Upper lobe of right lung (tissue), 1 donor: ENCODE results near the gene CACNG6. TPM values are rescaled to one million over a fixed set of nuclear protein-coding genes. Genes with fewer than 3 reads are reported as not detected.

Experiments
- ATAC-seq: fragments of 200-7000 bp; cut with Tn5 transposase; one replicate; pipeline ENCODE4 v1.9.1; 2020; ENCODE audit warnings: mild to moderate bottlenecking, moderate library complexity
- DNase-seq: peaks from one replicate; pipeline ENCODE4 v3.0.0-alpha.2; 2020
- H3K27ac ChIP-seq: fragments of 200-600 bp; one replicate; pipeline ENCODE4 v1.8.0; 2022
- H3K27me3 ChIP-seq: fragments of 200-600 bp; one replicate; pipeline ENCODE4 v1.8.0; 2022; ENCODE audit warnings: mild to moderate bottlenecking
- H3K36me3 ChIP-seq: fragments of 200-600 bp; one replicate; pipeline ENCODE4 v1.8.0; 2022
- H3K4me1 ChIP-seq: fragments of 200-600 bp; one replicate; pipeline ENCODE4 v1.8.0; 2022
- H3K4me3 ChIP-seq: fragments of 200-600 bp; one replicate; pipeline ENCODE4 v1.8.0; 2022; ENCODE audit warnings: mild to moderate bottlenecking
- H3K9me3 ChIP-seq: fragments of 200-600 bp; one replicate; pipeline ENCODE4 v1.8.0; 2022
- CTCF ChIP-seq: fragments of 200-600 bp; IDR thresholded peaks from one replicate; pipeline ENCODE4 v1.8.0; 2022; ENCODE audit warnings: antibody characterized with exemption
- intact Hi-C: fragments of 100-400 bp; cut with DNase I; formaldehyde crosslinking; loops from one replicate; pipeline ENCODE4 v1.11.0; 2022
- total RNA-seq: library from RNA; stranded (reverse); fragmentation: NEBNext Ultra II Directional; extraction: Animal tissue kit (Norgen Biotek cat#: 25700); gene quantifications from one replicate; pipeline ENCODE4 v1.2.1, GENCODE V29; 2021
- donor health status: DM: no; HTN: yes; CAD: no; lungs with severe emphysema.

Gene CACNG6
- total RNA-seq, 1 donor from 2014 or later, result not detected

GRCh38 chr19:54017261-54017660, 25.8 kb downstream of the CACNG6 start:
- intact Hi-C loops, result no loop called here
- ATAC-seq, result no peak
- no peak for TF ChIP-seq CTCF
- Histone ChIP-seq H3K27ac (no peak overlapping the region), H3K4me1 (no peaks in the 10 kb centered on the region), H3K27me3 (peaks cover 16% of the 10 kb centered on the region), H3K36me3 (no peaks in the 10 kb centered on the region), H3K4me3 (no peak overlapping the region), H3K9me3 (no peaks in the 10 kb centered on the region)
- no peak for DNase-seq

- DNase-seq (no peak), ATAC-seq (no peak)
- H3K4me3 ChIP-seq, result no peak overlapping the region
- no peak for TF ChIP-seq CTCF
- H3K36me3 ChIP-seq, result no peaks in the 10 kb centered on the region
- H3K27ac ChIP-seq, result no peak overlapping the region
- H3K9me3 ChIP-seq, result no peaks in the 10 kb centered on the region
- H3K4me1 ChIP-seq, result no peaks in the 10 kb centered on the region
- intact Hi-C loops, result loop anchor here (5.0 to 10.0 kb wide), 2 partner anchors 117 to 179 kb away; partner anchors contain the start of gene CACNG7
- peaks cover 15% of the 10 kb centered on the region for H3K27me3 ChIP-seq
These were observed 29.9 kb downstream of the CACNG6 start for GRCh38 chr19:54021363-54021762.

DNA sequence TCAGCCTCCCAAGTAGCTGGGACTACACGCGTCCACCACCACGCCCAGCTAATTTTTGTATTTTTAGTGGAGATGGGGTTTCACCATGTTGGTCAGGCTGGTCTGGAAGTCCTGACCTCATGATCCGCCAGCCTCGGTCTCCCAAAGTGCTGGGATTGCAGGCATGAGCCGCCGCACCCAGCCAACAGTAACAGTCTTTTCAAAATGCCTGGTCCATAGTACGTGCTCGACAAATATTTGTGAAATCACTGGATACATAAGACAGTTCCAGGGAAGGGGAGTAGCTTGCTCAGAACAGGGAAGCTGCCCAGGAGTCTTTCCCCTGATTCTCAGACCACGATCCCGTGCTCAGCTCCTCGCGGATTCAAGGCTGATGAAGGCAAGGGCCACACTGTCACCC, 30.5 kb downstream of the CACNG6 start:
- DNase-seq (no peak), ATAC-seq (no peak)
- peaks cover 15% of the 10 kb centered on the region for H3K27me3 ChIP-seq
- no peak for TF ChIP-seq CTCF
- no peaks in the 10 kb centered on the region for H3K36me3 ChIP-seq
- H3K4me3 ChIP-seq, result no peak overlapping the region
- H3K9me3 ChIP-seq, result no peaks in the 10 kb centered on the region
- no peaks in the 10 kb centered on the region for H3K4me1 ChIP-seq
- intact Hi-C loops, result loop anchor here (5.0 to 10.0 kb wide), 2 partner anchors 117 to 180 kb away; partner anchors contain the start of gene CACNG7
- no peak overlapping the region for H3K27ac ChIP-seq

- Histone ChIP-seq H3K36me3 (no peaks in the 10 kb centered on the region), H3K4me1 (no peaks in the 10 kb centered on the region), H3K27ac (no peak overlapping the region), H3K27me3 (peaks cover 15% of the 10 kb centered on the region), H3K9me3 (no peaks in the 10 kb centered on the region), H3K4me3 (no peak overlapping the region)
- intact Hi-C loops, result loop anchor here (5.0 to 10.0 kb wide), 2 partner anchors 118 to 181 kb away; partner anchors contain the start of gene CACNG7
- ATAC-seq (no peak), DNase-seq (no peak)
- no peak for TF ChIP-seq CTCF
These were observed 31.8 kb downstream of the CACNG6 start for GRCh38 chr19:54023191-54023590.

DNA sequence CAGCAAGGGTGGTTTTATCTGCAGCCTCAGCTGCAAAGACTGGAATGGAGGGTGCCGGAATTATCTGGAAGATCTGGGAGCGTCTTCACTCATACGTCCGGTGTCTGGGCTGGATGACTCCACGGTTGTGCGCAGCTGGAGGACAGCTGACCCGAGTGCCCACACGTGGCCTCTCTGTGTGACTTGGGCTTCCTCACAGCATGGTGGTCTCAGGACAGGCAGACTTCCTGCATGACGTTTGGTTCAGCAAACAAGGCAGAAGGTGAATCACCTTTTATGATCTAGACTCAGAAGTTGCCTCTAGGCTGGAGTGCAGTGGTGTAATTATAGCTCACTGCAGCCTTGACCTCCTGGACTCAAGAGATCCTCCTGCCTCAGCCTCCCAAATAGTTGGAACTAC, 33.2 kb downstream of the CACNG6 start:
- Histone ChIP-seq H3K4me1 (no peaks in the 10 kb centered on the region), H3K36me3 (no peaks in the 10 kb centered on the region), H3K27me3 (peaks cover 15% of the 10 kb centered on the region), H3K4me3 (no peak overlapping the region), H3K27ac (no peak overlapping the region), H3K9me3 (no peaks in the 10 kb centered on the region)
- ATAC-seq (no peak), DNase-seq (no peak)
- intact Hi-C loops, result loop anchor here (5.0 to 10.0 kb wide), 2 partner anchors 120 to 182 kb away; partner anchors contain the start of gene CACNG7
- TF ChIP-seq CTCF, result no peak

GRCh38 chr19:54026656-54027055, 35.2 kb downstream of the CACNG6 start:
- H3K36me3 ChIP-seq, result no peaks in the 10 kb centered on the region
- intact Hi-C loops, result loop anchor here (10.0 kb wide), 1 partner anchor 122 kb away; the partner anchor contains the start of gene CACNG7
- no peak for TF ChIP-seq CTCF
- ATAC-seq, result no peak
- H3K27me3 ChIP-seq, result peaks cover 15% of the 10 kb centered on the region
- H3K27ac ChIP-seq, result no peak overlapping the region
- DNase-seq, result no peak
- H3K4me3 ChIP-seq, result no peak overlapping the region
- no peaks in the 10 kb centered on the region for H3K4me1 ChIP-seq
- H3K9me3 ChIP-seq, result no peaks in the 10 kb centered on the region
